Activated T-helper 17 cell treated with anti-CD3 and anti-CD28 coated beads, Interleukin-2, amount 50 U/mL, for 72 hours (primary cell): ENCODE measurements around the gene GABRB1. TPM values are rescaled to one million over a fixed set of nuclear protein-coding genes. Genes with fewer than 3 reads are reported as not detected.
A peak's percentile ranks its signal among the peaks of the same experiment; 100 is the strongest.

ENCODE experiments used
- ATAC-seq: fragments of 150-1000 bp; cut with Tn5 transposase; replicated peaks from 2 replicates; pipeline ENCODE4 v1.10.0; 2021; ENCODE audit warnings: mild to moderate bottlenecking, moderate library complexity
- H3K27ac Mint-ChIP-seq: one replicate; pipeline ENCODE4 v1.8.0; 2022; ENCODE audit warnings: mixed read lengths
- H3K27me3 Mint-ChIP-seq: one replicate; pipeline ENCODE4 v1.8.0; 2022; ENCODE audit warnings: mixed read lengths
- H3K36me3 Mint-ChIP-seq: one replicate; pipeline ENCODE4 v1.8.0; 2022; ENCODE audit warnings: low read depth, mild to moderate bottlenecking, mixed read lengths
- H3K4me1 Mint-ChIP-seq: one replicate; pipeline ENCODE4 v1.8.0; 2022; ENCODE audit warnings: mixed read lengths
- H3K4me3 Mint-ChIP-seq: one replicate; pipeline ENCODE4 v1.8.0; 2022; ENCODE audit warnings: mild to moderate bottlenecking, mixed read lengths
- H3K9me3 Mint-ChIP-seq: one replicate; pipeline ENCODE4 v1.8.0; 2022; ENCODE audit warnings: mixed read lengths
- total RNA-seq, 2 donors: library from RNA; stranded (reverse); gene quantifications; one replicate each; pipeline ENCODE4 v1.2.3, GENCODE V29; 2022

Gene GABRB1
- total RNA-seq, 2 donors from 2014 or later = not detected

DNA sequence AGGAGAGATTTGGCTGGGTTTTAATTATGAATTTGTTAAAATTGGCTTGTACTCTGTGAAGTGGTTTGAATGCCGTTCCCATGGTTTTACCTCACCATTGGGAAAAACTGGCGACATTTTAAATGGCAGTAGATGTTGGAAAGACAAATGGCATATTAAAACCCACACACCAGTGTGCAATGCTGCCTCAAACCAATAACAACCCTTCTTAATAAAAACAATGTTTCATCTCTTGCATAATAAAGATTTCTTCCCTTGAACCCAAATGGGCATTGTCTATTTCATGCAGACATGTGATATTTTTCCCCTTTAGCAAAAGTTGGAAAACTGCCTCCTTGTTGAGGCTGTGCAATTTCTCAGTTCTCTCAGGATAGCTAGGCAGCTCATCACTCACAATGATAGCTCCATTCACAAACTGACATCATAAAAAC, 33.7 kb downstream of the GABRB1 start:
- Mint-ChIP-seq H3K4me1 (no peaks in the 10 kb centered on the region), H3K27ac (no peak overlapping the region), H3K36me3 (no peaks in the 10 kb centered on the region), H3K4me3 (no peak overlapping the region), H3K9me3 (no peaks in the 10 kb centered on the region), H3K27me3 (peaks cover 8% of the 10 kb centered on the region)
- no peak for ATAC-seq

DNA sequence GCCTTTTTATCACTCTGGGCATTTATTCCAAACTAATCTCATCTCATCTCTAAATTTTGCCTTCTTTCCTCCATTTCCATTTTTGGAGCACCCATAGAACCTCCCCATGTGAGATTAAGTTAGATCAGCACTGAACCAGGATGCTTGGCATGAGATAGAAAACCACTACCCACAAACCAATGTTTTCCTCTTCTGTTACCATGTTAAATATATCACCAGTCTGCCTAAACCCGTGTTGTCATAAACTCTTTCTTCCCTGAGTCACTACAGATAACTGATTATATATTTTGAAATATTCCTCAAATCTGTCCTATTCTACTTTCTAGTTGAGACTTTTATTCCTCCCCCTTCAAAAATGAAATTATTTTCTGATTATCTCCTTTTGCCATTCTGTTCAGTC, 37.6 kb downstream of the GABRB1 start:
- ATAC-seq = no peak
- Mint-ChIP-seq H3K4me3 (no peak overlapping the region), H3K27me3 (peaks cover 5% of the 10 kb centered on the region), H3K9me3 (no peaks in the 10 kb centered on the region), H3K27ac (no peak overlapping the region), H3K4me1 (no peaks in the 10 kb centered on the region), H3K36me3 (no peaks in the 10 kb centered on the region)

DNA sequence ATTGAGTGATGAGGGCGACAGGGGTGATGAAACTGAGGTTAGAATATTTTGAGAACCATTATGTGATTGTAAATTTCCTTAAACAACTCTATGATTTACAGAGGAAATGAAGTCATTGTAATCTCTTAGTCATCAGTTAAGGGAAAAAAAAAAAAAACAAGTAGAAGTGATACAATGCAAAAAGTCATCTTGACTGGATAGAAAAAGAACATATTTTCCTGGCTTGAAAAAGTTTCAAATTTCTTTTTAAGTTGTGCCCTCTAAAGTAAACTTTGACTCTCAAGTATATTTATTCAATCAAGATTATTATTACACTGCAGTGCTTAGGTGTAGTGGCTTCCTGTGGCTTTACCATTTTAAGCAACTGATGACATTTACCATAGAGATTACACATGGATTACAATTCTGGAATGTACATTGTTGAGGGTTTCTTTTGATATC, 40.6 kb downstream of the GABRB1 start:
- no peaks in the 10 kb centered on the region for H3K36me3 Mint-ChIP-seq
- peak; percentile 32 for ATAC-seq
- no peak overlapping the region for H3K27ac Mint-ChIP-seq
- no peak overlapping the region for H3K4me3 Mint-ChIP-seq
- peaks cover 10% of the 10 kb centered on the region for H3K27me3 Mint-ChIP-seq
- no peaks in the 10 kb centered on the region for H3K4me1 Mint-ChIP-seq
- H3K9me3 Mint-ChIP-seq = no peaks in the 10 kb centered on the region

DNA sequence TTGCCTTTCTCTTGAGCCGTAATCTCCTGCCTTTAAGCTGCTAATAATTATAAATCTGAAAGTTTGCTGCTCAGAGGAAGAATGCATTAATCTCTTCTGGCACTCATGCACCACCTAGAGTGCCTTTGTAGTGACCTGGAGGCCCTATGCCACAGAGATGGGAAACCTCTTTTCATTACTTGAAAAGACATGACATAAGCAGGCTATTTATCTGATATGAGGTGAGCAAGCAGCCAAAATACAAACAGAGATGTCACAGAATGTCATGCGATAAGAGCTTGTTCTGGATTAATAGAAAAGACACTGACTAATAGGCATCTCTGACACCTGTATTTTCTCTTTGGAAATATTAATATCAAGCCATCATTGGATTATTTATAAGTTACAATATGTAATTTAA, 42.3 kb downstream of the GABRB1 start:
- Mint-ChIP-seq H3K9me3 (no peaks in the 10 kb centered on the region), H3K27me3 (peaks cover 13% of the 10 kb centered on the region), H3K4me1 (no peaks in the 10 kb centered on the region), H3K4me3 (no peak overlapping the region), H3K27ac (no peak overlapping the region), H3K36me3 (no peaks in the 10 kb centered on the region)
- no peak for ATAC-seq

DNA sequence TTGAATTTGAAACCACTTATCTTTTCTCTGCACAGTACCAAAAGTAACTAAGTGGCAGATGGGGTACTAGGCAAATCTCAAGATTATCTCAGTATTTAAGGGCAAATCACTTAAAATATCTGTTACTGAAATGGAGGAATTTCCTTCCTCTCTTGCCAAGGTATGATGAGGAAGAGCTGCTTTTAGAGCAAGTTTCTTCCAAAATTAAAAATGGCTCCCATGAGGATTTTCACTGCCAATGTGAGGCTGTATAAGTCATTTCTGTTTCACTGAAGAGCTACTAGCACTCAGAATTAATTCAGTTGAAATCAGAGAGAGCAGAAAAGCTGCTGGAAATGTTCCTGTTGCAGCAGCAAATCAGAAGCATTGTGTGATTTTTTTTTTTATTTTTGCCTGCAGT, 43.4 kb downstream of the GABRB1 start:
- H3K4me3 Mint-ChIP-seq = no peak overlapping the region
- H3K27me3 Mint-ChIP-seq = peaks cover 17% of the 10 kb centered on the region
- no peak for ATAC-seq
- H3K9me3 Mint-ChIP-seq = no peaks in the 10 kb centered on the region
- no peaks in the 10 kb centered on the region for H3K4me1 Mint-ChIP-seq
- no peaks in the 10 kb centered on the region for H3K36me3 Mint-ChIP-seq
- no peak overlapping the region for H3K27ac Mint-ChIP-seq

DNA sequence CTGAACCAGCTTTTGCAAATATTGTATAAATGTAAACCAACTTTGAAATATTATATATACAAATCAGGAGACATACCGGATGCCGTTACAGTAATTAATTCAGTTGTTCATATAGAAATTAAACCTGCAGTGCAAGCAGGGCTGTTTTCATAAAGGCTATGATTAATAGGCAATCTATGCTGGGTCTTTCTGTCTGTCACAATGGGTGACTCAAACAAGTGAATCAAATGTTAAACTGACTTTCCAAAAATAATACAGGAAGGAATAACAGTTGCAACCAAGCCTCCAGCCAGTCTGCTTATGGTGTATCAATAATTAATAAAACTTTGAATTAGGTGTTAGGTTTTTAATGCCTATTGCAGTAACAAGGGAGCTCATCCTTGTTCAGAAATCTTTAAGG, 43.9 kb downstream of the GABRB1 start:
- ATAC-seq = no peak
- no peaks in the 10 kb centered on the region for H3K36me3 Mint-ChIP-seq
- no peaks in the 10 kb centered on the region for H3K9me3 Mint-ChIP-seq
- H3K4me3 Mint-ChIP-seq = no peak overlapping the region
- no peak overlapping the region for H3K27ac Mint-ChIP-seq
- peaks cover 17% of the 10 kb centered on the region for H3K27me3 Mint-ChIP-seq
- H3K4me1 Mint-ChIP-seq = no peaks in the 10 kb centered on the region

DNA sequence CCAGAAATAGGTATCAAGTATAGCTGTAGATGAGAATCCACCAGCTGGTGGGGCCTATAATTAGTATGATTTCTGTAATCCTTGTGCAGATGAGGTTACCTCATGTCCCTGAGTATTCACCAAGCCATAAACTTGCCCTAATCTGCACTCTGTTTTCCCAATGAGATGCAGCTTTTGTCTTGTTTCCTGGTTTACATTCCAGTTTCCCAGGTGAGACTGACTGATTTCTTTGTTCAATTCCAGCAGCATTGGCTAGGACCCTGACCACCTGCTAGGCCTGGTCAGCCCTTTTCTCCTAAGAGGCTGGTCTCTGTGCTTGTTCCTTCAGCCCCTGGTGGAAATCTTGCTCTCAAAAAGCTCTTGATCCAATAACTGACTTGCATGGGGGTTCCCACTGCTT, 44.6 kb downstream of the GABRB1 start:
- Mint-ChIP-seq H3K27ac (no peak overlapping the region), H3K4me1 (no peaks in the 10 kb centered on the region), H3K9me3 (no peaks in the 10 kb centered on the region), H3K27me3 (peaks cover 12% of the 10 kb centered on the region), H3K36me3 (no peaks in the 10 kb centered on the region), H3K4me3 (no peak overlapping the region)
- no peak for ATAC-seq

DNA sequence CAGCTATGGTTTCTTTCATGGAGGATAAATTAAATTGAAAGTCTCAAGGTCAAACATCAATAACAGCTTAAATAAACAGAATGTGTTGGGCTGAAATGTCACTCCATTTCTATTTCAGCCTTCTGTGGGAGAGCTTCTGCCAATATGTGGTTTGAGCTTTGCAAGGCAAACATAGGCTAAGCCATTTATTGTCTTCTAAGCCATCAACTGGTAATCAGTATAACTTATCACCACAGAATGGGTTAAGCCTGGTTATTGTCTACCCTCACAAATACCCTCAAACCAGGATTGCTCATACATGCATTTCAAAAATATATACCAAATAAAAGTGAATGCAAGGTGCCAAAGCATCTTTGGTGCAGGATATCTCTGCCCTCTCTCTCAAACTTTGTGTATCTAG, 52.7 kb downstream of the GABRB1 start:
- Mint-ChIP-seq H3K9me3 (no peaks in the 10 kb centered on the region), H3K27ac (no peak overlapping the region), H3K4me3 (no peak overlapping the region), H3K36me3 (no peaks in the 10 kb centered on the region), H3K4me1 (no peaks in the 10 kb centered on the region), H3K27me3 (peaks cover 9% of the 10 kb centered on the region)
- no peak for ATAC-seq

DNA sequence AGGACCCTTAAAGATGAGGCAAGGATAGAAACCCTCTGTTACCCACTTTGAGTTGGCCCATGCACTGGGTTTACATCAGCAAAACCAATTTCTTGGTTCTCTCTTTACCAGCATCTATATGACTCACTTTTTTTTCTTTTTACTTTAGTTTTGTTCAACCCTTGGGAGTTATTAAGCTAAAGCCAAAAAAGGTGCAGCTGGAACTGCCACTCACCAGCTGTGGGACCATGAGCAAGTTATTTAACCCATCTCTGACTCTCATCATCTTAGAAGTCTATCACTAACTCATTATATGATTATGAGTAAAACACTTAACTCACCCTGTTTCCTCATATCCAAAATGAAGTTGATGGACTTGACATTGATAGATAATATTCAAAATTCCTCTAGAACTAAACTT, 53.4 kb downstream of the GABRB1 start:
- no peaks in the 10 kb centered on the region for H3K36me3 Mint-ChIP-seq
- H3K4me3 Mint-ChIP-seq = no peak overlapping the region
- peak; percentile 19 for ATAC-seq

DNA sequence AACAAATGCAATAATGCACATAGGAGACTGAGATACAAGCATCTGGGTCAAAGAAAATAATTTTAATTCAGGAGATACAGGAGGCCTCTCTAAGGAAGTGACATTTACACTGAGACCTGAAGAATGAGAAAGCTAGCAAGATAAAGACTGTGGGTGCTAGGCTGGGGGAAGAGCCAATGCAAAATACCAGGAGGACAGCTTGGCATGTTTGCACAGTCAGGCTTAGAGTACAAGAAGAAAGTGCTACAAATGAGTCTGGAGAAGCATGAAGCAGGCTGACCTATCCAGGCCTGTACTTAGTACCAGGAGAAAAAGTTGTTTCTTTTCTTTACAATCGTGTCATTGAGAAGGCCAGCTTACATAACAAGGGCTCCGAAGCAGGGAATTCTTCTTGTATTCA, 56.9 kb downstream of the GABRB1 start:
- H3K36me3 Mint-ChIP-seq = no peaks in the 10 kb centered on the region
- H3K4me3 Mint-ChIP-seq = no peak overlapping the region
- H3K27me3 Mint-ChIP-seq = peaks cover 11% of the 10 kb centered on the region
- H3K9me3 Mint-ChIP-seq = no peaks in the 10 kb centered on the region
- no peak for ATAC-seq
- no peaks in the 10 kb centered on the region for H3K4me1 Mint-ChIP-seq
- H3K27ac Mint-ChIP-seq = no peak overlapping the region

More for the DNA sequence above, 53.4 kb downstream of the GABRB1 start:
- no peak overlapping the region for H3K27ac Mint-ChIP-seq
- H3K9me3 Mint-ChIP-seq = no peaks in the 10 kb centered on the region
- H3K4me1 Mint-ChIP-seq = no peaks in the 10 kb centered on the region
- peaks cover 7% of the 10 kb centered on the region for H3K27me3 Mint-ChIP-seq

DNA sequence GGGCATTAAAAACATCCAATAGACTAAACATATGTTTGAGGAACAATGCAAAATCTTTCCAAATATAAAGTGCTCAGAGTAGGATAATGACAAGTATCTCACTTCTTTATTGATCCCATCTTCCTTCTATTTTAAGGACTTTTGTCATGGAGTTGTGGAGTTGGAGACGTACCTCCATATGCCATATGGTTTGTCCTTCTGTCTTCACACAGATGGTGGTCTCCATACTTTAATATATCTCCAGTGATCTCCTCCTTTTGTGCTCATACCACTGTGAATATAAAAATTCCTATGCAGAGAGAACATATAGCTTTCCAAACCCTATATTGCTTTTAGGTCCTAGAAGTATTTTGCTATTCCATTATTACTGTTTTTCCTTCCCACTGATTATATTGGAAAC, 64.5 kb downstream of the GABRB1 start:
- no peak overlapping the region for H3K4me3 Mint-ChIP-seq
- no peaks in the 10 kb centered on the region for H3K36me3 Mint-ChIP-seq
- H3K9me3 Mint-ChIP-seq = no peaks in the 10 kb centered on the region
- peaks cover 4% of the 10 kb centered on the region for H3K27me3 Mint-ChIP-seq
- H3K4me1 Mint-ChIP-seq = no peaks in the 10 kb centered on the region
- H3K27ac Mint-ChIP-seq = no peak overlapping the region
- no peak for ATAC-seq

DNA sequence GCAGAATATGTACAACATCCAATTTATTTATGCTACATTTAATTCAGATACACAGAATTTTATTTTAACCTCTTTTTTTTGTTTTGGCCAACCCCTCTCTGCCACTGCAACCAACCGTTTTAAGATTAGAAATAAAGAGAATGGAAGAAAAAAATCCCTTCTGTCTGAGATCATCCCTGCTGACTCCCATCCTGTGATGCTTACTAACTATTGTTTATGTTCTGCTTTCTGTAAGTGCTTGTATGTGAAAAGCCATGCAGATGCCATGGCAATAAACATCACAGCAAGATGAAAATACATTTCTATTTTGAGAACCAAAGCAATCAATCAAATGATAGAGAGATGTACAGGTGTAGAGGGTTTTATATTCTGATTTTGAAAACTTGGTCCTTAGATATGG, 70.1 kb downstream of the GABRB1 start:
- ATAC-seq = no peak
- Mint-ChIP-seq H3K27me3 (peaks cover 13% of the 10 kb centered on the region), H3K4me3 (no peak overlapping the region), H3K4me1 (no peaks in the 10 kb centered on the region), H3K27ac (no peak overlapping the region), H3K36me3 (no peaks in the 10 kb centered on the region), H3K9me3 (no peaks in the 10 kb centered on the region)

DNA sequence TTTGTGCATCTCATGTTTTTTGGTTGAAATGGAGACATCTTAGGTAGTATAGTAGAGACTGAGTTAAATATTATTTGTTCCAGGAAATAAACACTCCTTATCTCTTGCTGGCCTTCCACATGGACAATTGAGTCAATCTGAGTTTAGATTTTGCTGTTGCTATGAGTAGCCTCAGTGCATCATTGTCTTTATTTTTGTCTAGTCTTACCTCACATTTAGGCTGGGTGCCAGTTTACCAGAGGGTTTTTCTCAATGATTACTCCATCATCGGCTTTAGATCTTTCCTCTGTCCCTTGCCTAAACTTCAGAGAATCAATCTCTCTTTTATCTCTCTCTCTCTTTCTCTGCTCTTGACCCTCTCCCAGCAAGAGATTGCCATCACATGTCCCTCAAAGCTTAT, 73.6 kb downstream of the GABRB1 start:
- H3K4me1 Mint-ChIP-seq = no peaks in the 10 kb centered on the region
- H3K27me3 Mint-ChIP-seq = peaks cover 27% of the 10 kb centered on the region
- no peak overlapping the region for H3K4me3 Mint-ChIP-seq
- H3K9me3 Mint-ChIP-seq = no peaks in the 10 kb centered on the region
- H3K27ac Mint-ChIP-seq = no peak overlapping the region
- H3K36me3 Mint-ChIP-seq = no peaks in the 10 kb centered on the region
- ATAC-seq = no peak

DNA sequence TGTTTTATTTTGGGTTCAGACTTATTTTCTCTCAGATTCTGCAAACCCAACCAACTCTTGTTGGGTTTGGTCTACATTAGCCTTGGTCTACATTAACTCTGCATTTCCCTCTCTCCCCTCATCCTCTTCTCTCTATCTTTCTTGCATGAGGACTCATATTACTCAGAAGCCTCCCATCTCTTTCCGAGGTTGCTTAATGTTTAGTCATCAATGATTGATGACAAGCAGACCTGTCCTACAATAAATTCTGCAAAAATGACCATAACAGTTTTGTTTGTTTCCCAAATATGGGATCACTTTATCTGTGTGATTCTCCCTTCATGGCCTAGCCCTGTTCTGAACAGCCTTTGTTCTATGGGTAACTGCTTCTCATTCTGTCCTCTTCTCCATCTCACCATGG, 75.2 kb downstream of the GABRB1 start:
- Mint-ChIP-seq H3K4me1 (no peaks in the 10 kb centered on the region), H3K36me3 (no peaks in the 10 kb centered on the region), H3K27me3 (peaks cover 27% of the 10 kb centered on the region), H3K9me3 (no peaks in the 10 kb centered on the region), H3K27ac (no peak overlapping the region), H3K4me3 (no peak overlapping the region)
- ATAC-seq = no peak

DNA sequence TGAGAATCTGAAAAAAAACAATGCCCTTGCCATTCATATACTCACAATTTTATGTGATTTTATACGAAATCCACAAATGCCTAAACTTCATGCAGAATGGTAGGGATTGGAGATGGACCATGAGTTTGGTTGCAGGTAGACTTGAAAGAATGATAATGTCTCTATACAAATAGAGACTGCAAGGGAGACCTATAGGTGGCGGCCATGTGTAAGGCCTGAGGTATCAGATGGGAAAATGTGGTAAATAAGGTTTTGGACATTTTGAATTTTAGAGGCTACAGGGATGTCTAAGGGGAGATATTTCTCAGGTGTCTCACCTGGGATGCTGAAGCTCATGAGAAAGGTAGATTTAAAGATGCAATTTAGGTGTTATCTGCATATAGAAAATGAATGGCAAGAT, 78.0 kb downstream of the GABRB1 start:
- no peak overlapping the region for H3K27ac Mint-ChIP-seq
- ATAC-seq = no peak
- H3K27me3 Mint-ChIP-seq = peaks cover 26% of the 10 kb centered on the region
- no peaks in the 10 kb centered on the region for H3K36me3 Mint-ChIP-seq
- H3K4me1 Mint-ChIP-seq = no peaks in the 10 kb centered on the region
- H3K4me3 Mint-ChIP-seq = no peak overlapping the region
- no peaks in the 10 kb centered on the region for H3K9me3 Mint-ChIP-seq

DNA sequence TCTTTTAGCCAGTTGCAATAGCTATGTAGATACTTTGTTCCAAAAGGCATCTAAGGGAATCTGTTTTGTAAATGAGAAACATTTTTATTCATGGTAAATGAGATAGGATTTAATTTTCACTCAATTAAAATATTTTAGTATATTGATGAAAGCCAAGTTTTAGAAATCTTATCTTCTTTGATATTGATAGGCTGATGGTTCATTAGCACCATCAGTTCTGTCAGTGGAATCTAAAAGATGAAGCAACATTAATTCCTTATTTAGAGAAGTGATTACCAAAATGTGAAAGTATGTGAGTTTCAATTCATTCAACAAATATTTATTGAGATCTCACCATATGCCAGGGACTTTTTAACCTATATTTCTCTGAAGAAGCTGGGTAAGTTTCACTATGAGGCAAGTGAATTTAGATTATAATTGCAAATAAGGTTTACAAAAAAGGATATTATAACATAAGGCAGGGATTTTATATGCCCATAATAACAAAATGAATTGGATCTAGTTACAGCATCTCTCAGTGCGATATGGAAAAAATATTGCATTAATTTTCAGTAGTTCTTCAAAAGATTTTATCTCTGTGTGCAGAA, 79.3 kb downstream of the GABRB1 start:
- H3K4me3 Mint-ChIP-seq = no peak overlapping the region
- H3K27me3 Mint-ChIP-seq = peaks cover 18% of the 10 kb centered on the region
- H3K27ac Mint-ChIP-seq = no peak overlapping the region
- no peaks in the 10 kb centered on the region for H3K36me3 Mint-ChIP-seq
- no peaks in the 10 kb centered on the region for H3K4me1 Mint-ChIP-seq
- ATAC-seq = no peak
- no peaks in the 10 kb centered on the region for H3K9me3 Mint-ChIP-seq
